Liver (tissue), 9 donors: ENCODE data around the gene CTU2. TPM values are rescaled to one million over a fixed set of nuclear protein-coding genes. Genes with fewer than 3 reads are reported as not detected.
A peak's percentile ranks its signal among the peaks of the same experiment; 100 is the strongest.

Source experiments
- DNase-seq: peaks from one replicate; pipeline ENCODE4 v3.0.0-alpha.2; 2017; ENCODE audit warnings: low spot score
- H3K27ac ChIP-seq, 2 donors: one replicate each; pipeline ENCODE4 v1.7.0; 2013; ENCODE audit warnings: inconsistent platforms in 2 of 2, low read length in 2 of 2, control low read depth in 1 of 2, low read depth in 1 of 2, mild to moderate bottlenecking in 1 of 2
- H3K27me3 ChIP-seq, 4 donors: one replicate each; pipeline versions ENCODE4 v1.6.1 to v1.7.0; 2013; ENCODE audit warnings: low read length in 3 of 4, inconsistent platforms in 1 of 4, mild to moderate bottlenecking in 1 of 4, moderate library complexity in 1 of 4; ENCODE audit not compliant: control insufficient read depth in 4 of 4, insufficient read depth in 4 of 4
- H3K36me3 ChIP-seq, 4 donors: one replicate each; pipeline versions ENCODE4 v1.6.1 to v1.7.0; 2013; ENCODE audit warnings: low read length in 3 of 4, mild to moderate bottlenecking in 3 of 4, low read depth in 1 of 4, moderate library complexity in 1 of 4; ENCODE audit not compliant: control insufficient read depth in 4 of 4, insufficient read depth in 3 of 4
- H3K4me1 ChIP-seq, 4 donors: one replicate each; pipeline versions ENCODE4 v1.6.1 to v1.7.0; 2013; ENCODE audit warnings: low read length in 3 of 4, mild to moderate bottlenecking in 3 of 4, moderate library complexity in 1 of 4; ENCODE audit not compliant: control insufficient read depth in 4 of 4, insufficient read depth in 4 of 4
- H3K4me3 ChIP-seq, 3 donors: one replicate each; pipeline versions ENCODE4 v1.6.1 to v1.7.0; 2013; ENCODE audit warnings: low read length in 3 of 3, control low read depth in 1 of 3, low read depth in 1 of 3, mild to moderate bottlenecking in 1 of 3
- H3K9ac ChIP-seq, 2 donors: one replicate each; pipeline ENCODE4 v1.7.0; 2013; ENCODE audit warnings: low read length in 2 of 2, mild to moderate bottlenecking in 2 of 2, moderate library complexity in 2 of 2, control low read depth in 1 of 2, low read depth in 1 of 2
- H3K9me3 ChIP-seq, 4 donors: one replicate each; pipeline versions ENCODE4 v1.6.1 to v1.7.0; 2013; ENCODE audit warnings: low read length in 3 of 4; ENCODE audit not compliant: control insufficient read depth in 4 of 4
- CTCF ChIP-seq: fragments of 150-350 bp; IDR thresholded peaks from 2 replicates; pipeline ENCODE4 v1.5.1; 2017; ENCODE audit warnings: improper control_type of control experiment, low read depth, low read length; ENCODE audit not compliant: missing input control
- EGR1 ChIP-seq, 2 donors: IDR thresholded peaks; 2 replicates each; pipeline ENCODE4 v1.6.1; 2016 to 2018; ENCODE audit warnings: antibody characterized with exemption in 2 of 2, low read depth in 2 of 2
- FOXA1 ChIP-seq: IDR thresholded peaks from 2 replicates; pipeline ENCODE4 v1.6.1; 2016; ENCODE audit warnings: antibody characterized with exemption
- GABPA ChIP-seq, 2 donors: IDR thresholded peaks in 1 of 2; conservative IDR thresholded peaks in 1 of 2; 2 replicates each; pipeline ENCODE4 v1.6.1; 2016; ENCODE audit warnings: antibody characterized with exemption in 2 of 2, mild to moderate bottlenecking in 1 of 2, moderate library complexity in 1 of 2
- HNF4A ChIP-seq, 2 donors: conservative IDR thresholded peaks; 2 replicates each; pipeline ENCODE4 v1.6.1; 2016; ENCODE audit warnings: antibody characterized with exemption in 2 of 2, mild to moderate bottlenecking in 2 of 2
- HNF4G ChIP-seq: IDR thresholded peaks from 2 replicates; pipeline ENCODE4 v1.6.1; 2016; ENCODE audit warnings: antibody characterized with exemption
- JUND ChIP-seq, 2 donors: IDR thresholded peaks; 2 replicates each; pipeline ENCODE4 v1.6.1; 2016; ENCODE audit warnings: antibody characterized with exemption in 2 of 2
- NR2F2 ChIP-seq: IDR thresholded peaks from 2 replicates; pipeline ENCODE4 v1.6.1; 2016; ENCODE audit warnings: antibody characterized with exemption
- RAD21 ChIP-seq, 2 donors: IDR thresholded peaks; 2 replicates each; pipeline ENCODE4 v1.6.1; 2016; ENCODE audit warnings: antibody characterized with exemption in 2 of 2, mild to moderate bottlenecking in 2 of 2
- REST ChIP-seq: IDR thresholded peaks from 2 replicates; pipeline ENCODE4 v1.6.1; 2016; ENCODE audit warnings: antibody characterized with exemption, mild to moderate bottlenecking
- RXRA ChIP-seq, 2 donors: IDR thresholded peaks; 2 replicates each; pipeline ENCODE4 v1.6.1; 2017 to 2018; ENCODE audit warnings: antibody characterized with exemption in 2 of 2, mild to moderate bottlenecking in 1 of 2
- SP1 ChIP-seq: IDR thresholded peaks from 2 replicates; pipeline ENCODE4 v1.6.1; 2018; ENCODE audit warnings: antibody characterized with exemption, mild to moderate bottlenecking
- YY1 ChIP-seq: IDR thresholded peaks from 2 replicates; pipeline ENCODE4 v1.6.1; 2016; ENCODE audit warnings: antibody characterized with exemption, mild to moderate bottlenecking
- WGBS: extraction: QIAGEN DNeasy Blood & Tissue Kit; methylation state at CpG from one replicate; pipeline ENCODE4 v1.1.7; 2013; 5-methylcytosine and 5-hydroxymethylcytosine counted together
- polyA plus RNA-seq, 2 donors: library from polyadenylated mRNA; stranded (reverse) in 1 of 2; unstranded in 1 of 2; fragments of 200-250 nt in 1 of 2; fragments of >200 nt in 1 of 2; fragmentation: Nextera tagmentation in 1 of 2; extraction: Ambion mirVana in 1 of 2; gene quantifications; one replicate each; pipeline versions ENCODE4 v1.2.1 to v1.2.3, GENCODE V29; 2013 to 2015
- total RNA-seq, 2 donors: library from RNA; depleted of rRNA; stranded (reverse); fragments of >200 nt; gene quantifications; one replicate each; pipeline ENCODE4 v1.2.3, GENCODE V29; 2014
- donor health status: healthy.
- donor health status: healthy.
- donor health status: healthy.
- donor health status: healthy.
- donor health status: healthy.

The CTU2 gene
- total and polyA plus RNA-seq, 4 donors, result 7.0 to 8.5 (median 7.4) TPM

GRCh38 chr16:88700322-88700635 lies 6.0 kb upstream of the CTU2 start:
- 72% methylated on average over 14 of the region's 14 CpGs for WGBS
- no peak overlapping the region for H3K4me3 ChIP-seq
- peaks cover under 1 to 26% (median 9%) of the 10 kb centered on the region in 4 donors for H3K4me1 ChIP-seq
- no peak for TF ChIP-seq JUND (IDR thresholded peaks at IDR 0.05)
- TF ChIP-seq HNF4A (conservative IDR thresholded peaks at IDR 0.05), result no peak
- no peak for TF ChIP-seq CTCF
- no peak for TF ChIP-seq FOXA1
- TF ChIP-seq NR2F2, result no peak
- no peak for TF ChIP-seq HNF4G
- no peak for TF ChIP-seq YY1
- no peak for TF ChIP-seq REST
- TF ChIP-seq EGR1 (IDR thresholded peaks at IDR 0.05; ENCODE audit: low read depth in 2 of 2), result no peak
- H3K27me3 ChIP-seq, result no peaks in the 10 kb centered on the region
- H3K36me3 ChIP-seq, result peaks cover 2 to 15% (median 6%) of the 10 kb centered on the region in 4 donors
- peak overlapping the region; percentile 54 to 84 for H3K27ac ChIP-seq
- H3K9me3 ChIP-seq, result no peaks in the 10 kb centered on the region
- H3K9ac ChIP-seq, result peak overlapping the region in 1 of 2 donors; percentile 32
- DNase-seq, result no peak

DNA sequence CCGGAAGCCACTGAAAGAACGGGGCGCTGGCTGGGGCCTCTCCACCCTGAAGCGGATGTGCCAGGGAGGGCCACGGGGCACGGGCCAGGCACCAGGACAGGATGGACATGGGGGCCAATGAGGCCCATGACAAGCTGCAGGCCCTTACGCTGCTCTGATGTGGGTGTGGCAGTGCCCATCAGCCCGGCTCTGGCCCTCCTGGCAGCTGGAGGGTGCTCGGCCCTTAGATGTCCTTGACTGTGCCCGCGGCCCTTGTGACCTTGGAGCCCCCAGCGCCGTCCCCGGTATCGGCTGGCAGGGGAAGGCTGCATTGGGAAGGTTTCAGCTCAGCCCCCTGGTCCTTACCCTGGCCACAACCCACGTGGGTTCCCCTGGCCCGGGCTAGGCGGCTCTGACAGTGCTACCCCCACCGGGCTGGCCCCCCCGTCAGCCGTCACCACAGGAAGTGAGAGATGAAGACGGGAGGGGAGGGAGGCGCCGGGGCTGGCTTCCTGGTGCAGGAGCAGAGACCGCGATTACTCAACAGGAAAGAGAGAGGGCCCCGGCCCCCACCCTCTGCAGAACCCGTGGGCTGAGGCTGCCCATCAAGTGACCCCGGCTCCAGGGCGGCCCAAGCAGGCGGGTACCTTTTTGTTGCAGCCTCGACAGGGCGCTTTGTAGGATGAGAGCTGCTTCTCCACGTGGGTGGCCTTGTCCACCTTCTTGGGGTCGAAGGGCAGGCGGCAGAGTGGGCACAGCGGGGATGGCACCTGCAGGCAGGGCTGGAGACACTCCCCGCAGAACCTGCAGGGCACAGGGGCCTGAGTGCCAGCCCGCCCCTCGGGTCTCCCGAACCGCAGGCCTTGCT lies 5.4 kb upstream of the CTU2 start:
- WGBS, result 64% methylated on average over 42 of the region's 42 CpGs
- Histone ChIP-seq H3K9ac (peak overlapping the region in 1 of 2 donors; percentile 32), H3K27ac (peak overlapping the region; percentile 81 to 84), H3K36me3 (peaks cover 2 to 15% (median 6%) of the 10 kb centered on the region in 4 donors), H3K9me3 (no peaks in the 10 kb centered on the region), H3K4me1 (peaks cover 3 to 30% (median 12%) of the 10 kb centered on the region in 4 donors), H3K27me3 (no peaks in the 10 kb centered on the region), H3K4me3 (no peak overlapping the region)
- DNase-seq, result peak; percentile 61
- TF ChIP-seq GABPA (IDR thresholded peaks at IDR 0.05 in 1 of 2, conservative IDR thresholded peaks at IDR 0.05 in 1 of 2) (peak in 1 of 2 donors; percentile 70), RAD21 (IDR thresholded peaks at IDR 0.05) (peak in 1 of 2 donors; percentile 19), NR2F2 (peak; percentile 50), RXRA (IDR thresholded peaks at IDR 0.05) (no peak), EGR1 (IDR thresholded peaks at IDR 0.05; ENCODE audit: low read depth in 2 of 2) (no peak), SP1 (peak; percentile 27), CTCF (no peak)
